ENCODE results near the gene RHOG. TPM values are rescaled to one million over a fixed set of nuclear protein-coding genes. Genes with fewer than 3 reads are reported as not detected.

Gene RHOG
- total RNA-seq, 1 experiment from 2014 or later, result 26.4 TPM

GRCh38 chr11:3853899-3854659 lies 13.3 kb upstream of the RHOG start:
- DNase-seq, result no peak
- Histone ChIP-seq H3K9ac (ENCODE audit: extremely low read depth, insufficient read length, low read length) (no peak overlapping the region), H2AK5ac (ENCODE audit: insufficient read length, low read length) (no peak overlapping the region), H4K8ac (replicated peaks; ENCODE audit: insufficient read length, low read depth, low read length) (no peak overlapping the region), H4K5ac (ENCODE audit: insufficient read length, low read depth, low read length) (peak overlapping the region; percentile 3), H4K91ac (ENCODE audit: insufficient read length, low read depth, low read length) (no peak overlapping the region), H3K27me3 (ENCODE audit: insufficient read depth, low read length) (no peaks in the 10 kb centered on the region; the same call in 1 of the 2 replicates), H3T11ph (ENCODE audit: low read length) (no peak overlapping the region), H3K79me2 (ENCODE audit: insufficient read depth, low read length) (no peaks in the 10 kb centered on the region), H3K79me1 (ENCODE audit: insufficient read depth, low read depth, low read length, poor library complexity, severe bottlenecking) (no peaks in the 10 kb centered on the region), H2BK12ac (ENCODE audit: insufficient read length, low read depth, low read length) (no peak overlapping the region), H3K9me3 (ENCODE audit: control insufficient read depth, low read depth, low read length) (no peaks in the 10 kb centered on the region), H2BK120ac (ENCODE audit: low read depth, low read length, poor library complexity, severe bottlenecking) (no peak overlapping the region), H3K56ac (ENCODE audit: insufficient read length, low read depth, low read length) (no peak overlapping the region), H2AFZ (ENCODE audit: low read length) (peak overlapping the region; percentile 86), H3K18ac (ENCODE audit: insufficient read length, low read depth, low read length) (no peak overlapping the region), H4K20me1 (ENCODE audit: control insufficient read depth, insufficient read depth, insufficient read length) (no peaks in the 10 kb centered on the region), H2BK5ac (ENCODE audit: insufficient read length, low read length) (no peak overlapping the region), H3K27ac (ENCODE audit: insufficient read length, low read depth, low read length) (no peak overlapping the region), H2BK15ac (ENCODE audit: low read depth, low read length) (no peak overlapping the region), H3K23me2 (ENCODE audit: insufficient read length, low read depth, low read length, poor library complexity, severe bottlenecking) (peaks cover 12% of the 10 kb centered on the region), H3K4me1 (ENCODE audit: insufficient read depth, low read length) (peaks cover 2% of the 10 kb centered on the region; the same call in 1 of the 2 replicates), H3K23ac (ENCODE audit: insufficient read length, low read depth, low read length) (no peak overlapping the region), H3K4me2 (ENCODE audit: insufficient read depth, insufficient read length, low read length) (peak overlapping the region; percentile 40), H2BK20ac (ENCODE audit: low read depth, low read length, poor library complexity, severe bottlenecking) (no peak overlapping the region), H3K14ac (ENCODE audit: insufficient read depth, low read length) (no peak overlapping the region), H3K4ac (ENCODE audit: low read depth, low read length) (no peak overlapping the region)
- no peaks in the 10 kb centered on the region for H3K9me3 Mint-ChIP-seq
- TF ChIP-seq, protein P1, sequence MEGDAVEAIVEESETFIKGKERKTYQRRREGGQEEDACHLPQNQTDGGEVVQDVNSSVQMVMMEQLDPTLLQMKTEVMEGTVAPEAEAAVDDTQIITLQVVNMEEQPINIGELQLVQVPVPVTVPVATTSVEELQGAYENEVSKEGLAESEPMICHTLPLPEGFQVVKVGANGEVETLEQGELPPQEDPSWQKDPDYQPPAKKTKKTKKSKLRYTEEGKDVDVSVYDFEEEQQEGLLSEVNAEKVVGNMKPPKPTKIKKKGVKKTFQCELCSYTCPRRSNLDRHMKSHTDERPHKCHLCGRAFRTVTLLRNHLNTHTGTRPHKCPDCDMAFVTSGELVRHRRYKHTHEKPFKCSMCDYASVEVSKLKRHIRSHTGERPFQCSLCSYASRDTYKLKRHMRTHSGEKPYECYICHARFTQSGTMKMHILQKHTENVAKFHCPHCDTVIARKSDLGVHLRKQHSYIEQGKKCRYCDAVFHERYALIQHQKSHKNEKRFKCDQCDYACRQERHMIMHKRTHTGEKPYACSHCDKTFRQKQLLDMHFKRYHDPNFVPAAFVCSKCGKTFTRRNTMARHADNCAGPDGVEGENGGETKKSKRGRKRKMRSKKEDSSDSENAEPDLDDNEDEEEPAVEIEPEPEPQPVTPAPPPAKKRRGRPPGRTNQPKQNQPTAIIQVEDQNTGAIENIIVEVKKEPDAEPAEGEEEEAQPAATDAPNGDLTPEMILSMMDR (conservative IDR thresholded peaks at IDR 0.05), result no peak
- peak overlapping the region; percentile 85 to 87 for H3K4me3 Mint-ChIP-seq
- peak overlapping the region in 2 of 3 experiments; percentile 15 to 47; a peak in 1 of 7 replicates for H3K27ac Mint-ChIP-seq
- no peaks in the 10 kb centered on the region; a peak in 1 of 7 replicates for H3K36me3 Mint-ChIP-seq (ENCODE audit: insufficient read depth in 1 of 3, low read depth in 3 of 3)
- WGBS (ENCODE audit: extremely low coverage, insufficient read length, low lambda C conversion rate), result no CpG with 5 or more reads among the region's 11 CpGs
- H3K4me1 Mint-ChIP-seq, result peaks cover 30 to 38% of the 10 kb centered on the region in 2 experiments
- peaks cover 19% of the 10 kb centered on the region for H3K27me3 Mint-ChIP-seq (ENCODE audit: low read depth)

Data from H9 (cell line).